B cell (primary cell): Measurements from ENCODE around the gene AFF3. TPM values are rescaled to one million over a fixed set of nuclear protein-coding genes. Genes with fewer than 3 reads are reported as not detected.
A peak's percentile ranks its signal among the peaks of the same experiment; 100 is the strongest.

Experiments
- ATAC-seq: fragments of 200-7000 bp; cut with Tn5 transposase; one replicate; pipeline ENCODE4 v1.10.0; 2021; ENCODE audit warnings: low read depth, mild to moderate bottlenecking, moderate number of reproducible peaks, moderate library complexity
- CTCF ChIA-PET: fragments of 350-600 bp; sonication (Branson Sonifier 250); formaldehyde crosslinking; loops from one replicate; lab custom pipeline; 2021; ENCODE audit warnings: antibody characterized with exemption, inconsistent platforms; lab: Charles Lee
- POLR2A ChIA-PET: fragments of 350-600 bp; sonication (Branson Sonifier 250); formaldehyde crosslinking; loops from one replicate; lab custom pipeline; 2021; ENCODE audit warnings: antibody characterized with exemption; lab: Charles Lee
- DNase-seq: peaks from one replicate; pipeline ENCODE4 v3.0.0; 2013
- H2AFZ ChIP-seq: 2 replicates; pipeline ENCODE4 v1.6.1; 2012; ENCODE audit warnings: mild to moderate bottlenecking, low read depth, low read length; ENCODE audit not compliant: insufficient read depth, poor library complexity, severe bottlenecking
- H3K27ac ChIP-seq, 2 donors: 1 replicate in 1 of 2; 2 replicates in 1 of 2; pipeline ENCODE4 v1.5.1; 2012 to 2013; ENCODE audit warnings: low read length in 2 of 2, mild to moderate bottlenecking in 2 of 2, moderate library complexity in 1 of 2
- H3K27me3 ChIP-seq, 4 experiments: fragments of 200-600 bp in 1 of 4; sonication (generic) in 1 of 4; replicated peaks in 1 of 4; 1 replicate in 2 of 4; 2 replicates in 2 of 4; pipeline versions ENCODE4 v1.6.1 to v1.7.0; 2013 to 2016; ENCODE audit warnings: low read length in 3 of 4, mild to moderate bottlenecking in 2 of 4, mixed read lengths in 1 of 4, moderate library complexity in 1 of 4; ENCODE audit not compliant: insufficient read depth in 4 of 4, control insufficient read depth in 3 of 4; ENCODE audit errors: control extremely low read depth in 1 of 4
- H3K36me3 ChIP-seq, 2 experiments: replicated peaks in 1 of 2; 1 replicate in 1 of 2; 2 replicates in 1 of 2; pipeline versions ENCODE4 v1.6.1 to v1.7.1; 2013; ENCODE audit warnings: low read length in 1 of 2; ENCODE audit not compliant: insufficient read depth in 2 of 2, control insufficient read depth in 1 of 2; ENCODE audit errors: control extremely low read depth in 1 of 2, extremely low read depth in 1 of 2
- H3K4me1 ChIP-seq, 2 donors: fragments of 200-600 bp in 1 of 2; sonication (generic) in 1 of 2; 1 replicate in 1 of 2; 2 replicates in 1 of 2; pipeline versions ENCODE4 v1.5.1 to v1.6.1; 2013 to 2017; ENCODE audit warnings: low read length in 2 of 2; ENCODE audit not compliant: control insufficient read depth in 2 of 2, insufficient read depth in 2 of 2
- H3K4me2 ChIP-seq: replicated peaks from 2 replicates; pipeline ENCODE3; 2012; ENCODE audit warnings: mild to moderate bottlenecking, low read depth, low read length; ENCODE audit not compliant: poor library complexity, severe bottlenecking
- H3K4me3 ChIP-seq, 5 experiments: fragments of 200-600 bp in 1 of 5; sonication (generic) in 1 of 5; 1 replicate in 3 of 5; 2 replicates in 2 of 5; pipeline versions ENCODE4 v1.5.1 to v1.7.0; 2011 to 2016; ENCODE audit warnings: low read length in 4 of 5, mild to moderate bottlenecking in 4 of 5, low read depth in 2 of 5, control low read depth in 1 of 5, moderate library complexity in 1 of 5; ENCODE audit not compliant: insufficient read depth in 1 of 5; ENCODE audit errors: control extremely low read depth in 1 of 5, extremely low read depth in 1 of 5
- H3K79me2 ChIP-seq: fragments of 200-600 bp; sonication (generic); one replicate; pipeline ENCODE4 v1.6.0; 2016; ENCODE audit warnings: low read length; ENCODE audit not compliant: control insufficient read depth, insufficient read depth
- H3K9ac ChIP-seq: fragments of 200-600 bp; sonication (generic); 2 replicates; pipeline ENCODE4 v1.6.1; 2017; ENCODE audit warnings: mild to moderate bottlenecking, low read length, moderate library complexity
- H3K9me3 ChIP-seq, 3 donors: one replicate each; pipeline versions ENCODE4 v1.6.1 to v1.7.1; 2013; ENCODE audit warnings: low read length in 2 of 3; ENCODE audit not compliant: control insufficient read depth in 2 of 3, insufficient read depth in 1 of 3; ENCODE audit errors: control extremely low read depth in 1 of 3
- H4K20me1 ChIP-seq: 2 replicates; pipeline ENCODE4 v1.6.0; 2012; ENCODE audit warnings: mild to moderate bottlenecking, low read length; ENCODE audit not compliant: insufficient read depth, control insufficient read depth, poor library complexity, severe bottlenecking
- H3K27ac Mint-ChIP-seq: one replicate; pipeline ENCODE4 v1.8.0; 2021; ENCODE audit warnings: mixed read lengths
- H3K27me3 Mint-ChIP-seq: one replicate; pipeline ENCODE4 v1.8.0; 2021; ENCODE audit warnings: mixed read lengths
- H3K4me1 Mint-ChIP-seq: one replicate; pipeline ENCODE4 v1.8.0; 2021; ENCODE audit warnings: mixed read lengths
- H3K4me3 Mint-ChIP-seq: one replicate; pipeline ENCODE4 v1.8.0; 2021; ENCODE audit warnings: mixed read lengths
- H3K9me3 Mint-ChIP-seq: one replicate; pipeline ENCODE4 v1.8.0; 2022; ENCODE audit warnings: mixed read lengths; ENCODE audit not compliant: insufficient read depth
- EZH2 ChIP-seq: IDR thresholded peaks from 2 replicates; pipeline ENCODE4 v1.6.1; 2012; ENCODE audit warnings: borderline replicate concordance, low read depth, mild to moderate bottlenecking, moderate library complexity, low read length; ENCODE audit not compliant: insufficient read depth, poor library complexity, severe bottlenecking
- WGBS: methylation state at CpG from one replicate; pipeline ENCODE4 v1.1.5; 2013; ENCODE audit warnings: missing lambda C conversion rate; ENCODE audit not compliant: insufficient coverage; 5-methylcytosine and 5-hydroxymethylcytosine counted together
- intact Hi-C: fragments of 100-400 bp; cut with micrococcal nuclease; formaldehyde crosslinking; loops from one replicate; pipeline ENCODE4 v1.10.0; 2022
- polyA plus RNA-seq: library from polyadenylated mRNA; depleted of rRNA; stranded (reverse); fragments of >200 nt; gene quantifications from 2 replicates; pipeline ENCODE4 v1.2.3, GENCODE V29; 2012
- total RNA-seq, 2 donors: library from RNA; stranded (reverse); fragments of 120-200 nt in 1 of 2; gene quantifications; 1 replicate in 1 of 2; 2 replicates in 1 of 2; pipeline versions ENCODE4 v1.2.3 to v1.2.4, GENCODE V29; 2013 to 2022
- TF ChIP-seq, protein P1 (sequence below): fragments of 200-600 bp; IDR thresholded peaks from one replicate; pipeline ENCODE4 v1.8.0; 2022; ENCODE audit warnings: antibody characterized with exemption, mild to moderate bottlenecking

AFF3 gene
- total and polyA plus RNA-seq, 2 donors (not counting 1 experiment from before 2014, with no cell fraction given): 117 to 830 TPM

DNA sequence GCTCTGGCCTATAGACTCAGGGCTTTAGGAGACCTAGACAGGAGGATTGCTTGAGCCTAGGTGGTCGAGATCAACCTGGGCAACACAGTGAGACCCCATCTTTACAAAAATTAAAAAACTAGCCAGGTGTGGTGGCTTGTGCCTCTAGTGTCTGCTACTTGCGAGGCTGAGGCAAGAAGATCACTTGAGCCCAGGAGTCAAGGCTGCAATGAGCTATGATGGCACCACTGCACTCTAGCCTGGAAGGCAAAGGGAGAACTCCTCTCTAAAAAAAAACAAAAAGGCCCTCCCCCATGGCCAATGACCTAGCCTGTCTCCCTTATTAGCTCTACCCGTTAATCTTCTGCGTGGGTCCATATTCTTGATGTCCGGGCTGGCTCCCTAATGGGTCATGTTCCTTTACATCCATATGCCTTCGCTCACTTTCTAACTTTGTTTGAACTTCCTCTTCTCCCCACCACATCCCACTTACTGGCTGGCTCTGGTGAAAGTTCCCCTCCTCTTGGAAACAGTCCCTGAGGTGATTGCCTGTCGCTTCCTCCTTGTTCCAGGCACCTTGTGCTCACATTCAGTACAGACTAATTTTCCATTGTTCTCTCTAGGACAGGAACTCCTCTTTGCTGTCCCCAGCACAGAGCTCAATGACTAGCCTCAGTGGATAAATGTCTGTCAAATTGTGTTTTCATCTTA is 103.0 kb downstream of the AFF3 start:
- Histone ChIP-seq H3K4me3 (no peak overlapping the region), H3K4me2 (no peak overlapping the region), H3K36me3 (peaks cover 7 to 46% of the 10 kb centered on the region in 2 experiments), H3K4me1 (peaks cover 9 to 17% of the 10 kb centered on the region in 2 donors), H3K27ac (peak overlapping the region in 1 of 2 donors; percentile 5), H3K27me3 (no peaks in the 10 kb centered on the region), H2AFZ (no peak overlapping the region), H3K79me2 (peaks cover 94% of the 10 kb centered on the region), H3K9me3 (no peaks in the 10 kb centered on the region), H4K20me1 (peaks cover 90% of the 10 kb centered on the region), H3K9ac (no peak overlapping the region)
- ChIA-PET CTCF (no interaction called here), POLR2A (no interaction called here)
- no peak overlapping the region for H3K4me3 Mint-ChIP-seq
- no peaks in the 10 kb centered on the region for H3K9me3 Mint-ChIP-seq
- ATAC-seq: no peak
- DNase-seq: no peak
- TF ChIP-seq, protein P1, sequence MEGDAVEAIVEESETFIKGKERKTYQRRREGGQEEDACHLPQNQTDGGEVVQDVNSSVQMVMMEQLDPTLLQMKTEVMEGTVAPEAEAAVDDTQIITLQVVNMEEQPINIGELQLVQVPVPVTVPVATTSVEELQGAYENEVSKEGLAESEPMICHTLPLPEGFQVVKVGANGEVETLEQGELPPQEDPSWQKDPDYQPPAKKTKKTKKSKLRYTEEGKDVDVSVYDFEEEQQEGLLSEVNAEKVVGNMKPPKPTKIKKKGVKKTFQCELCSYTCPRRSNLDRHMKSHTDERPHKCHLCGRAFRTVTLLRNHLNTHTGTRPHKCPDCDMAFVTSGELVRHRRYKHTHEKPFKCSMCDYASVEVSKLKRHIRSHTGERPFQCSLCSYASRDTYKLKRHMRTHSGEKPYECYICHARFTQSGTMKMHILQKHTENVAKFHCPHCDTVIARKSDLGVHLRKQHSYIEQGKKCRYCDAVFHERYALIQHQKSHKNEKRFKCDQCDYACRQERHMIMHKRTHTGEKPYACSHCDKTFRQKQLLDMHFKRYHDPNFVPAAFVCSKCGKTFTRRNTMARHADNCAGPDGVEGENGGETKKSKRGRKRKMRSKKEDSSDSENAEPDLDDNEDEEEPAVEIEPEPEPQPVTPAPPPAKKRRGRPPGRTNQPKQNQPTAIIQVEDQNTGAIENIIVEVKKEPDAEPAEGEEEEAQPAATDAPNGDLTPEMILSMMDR: no peak
- no peak for TF ChIP-seq EZH2
- peaks cover 70% of the 10 kb centered on the region for H3K4me1 Mint-ChIP-seq
- H3K27ac Mint-ChIP-seq: no peak overlapping the region
- WGBS: 89% methylated on average over 7 of the region's 7 CpGs
- intact Hi-C loops: no loop called here
- no peaks in the 10 kb centered on the region for H3K27me3 Mint-ChIP-seq

DNA sequence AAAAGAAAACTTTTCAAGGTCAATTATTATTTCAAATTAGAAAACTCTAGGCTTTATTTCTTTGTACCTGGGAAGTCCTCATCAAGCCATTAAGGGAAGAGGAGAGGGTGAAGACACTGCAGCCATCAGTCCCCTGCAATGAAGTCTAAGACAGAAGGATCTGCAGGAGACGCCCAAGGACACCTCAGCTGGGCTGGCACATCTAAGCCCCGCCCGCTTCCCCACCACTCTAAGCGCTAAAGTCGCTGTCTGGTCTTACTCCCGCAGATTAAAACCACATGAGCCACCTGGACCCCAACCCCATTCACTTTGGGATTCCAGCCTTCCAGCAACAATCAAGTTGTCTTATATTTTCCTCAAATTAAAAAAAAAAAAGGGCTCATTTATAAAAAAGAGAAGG is 104.4 kb downstream of the AFF3 start:
- Histone ChIP-seq H3K4me2 (no peak overlapping the region), H3K36me3 (peaks cover 7 to 32% of the 10 kb centered on the region in 2 experiments), H3K27ac (no peak overlapping the region), H3K4me1 (peaks cover 4 to 14% of the 10 kb centered on the region in 2 donors), H2AFZ (no peak overlapping the region), H4K20me1 (peaks cover 91% of the 10 kb centered on the region), H3K27me3 (no peaks in the 10 kb centered on the region), H3K79me2 (peaks cover 91% of the 10 kb centered on the region), H3K9ac (no peak overlapping the region), H3K9me3 (no peaks in the 10 kb centered on the region), H3K4me3 (no peak overlapping the region)
- TF ChIP-seq, protein P1: no peak
- TF ChIP-seq EZH2: no peak
- H3K27me3 Mint-ChIP-seq: no peaks in the 10 kb centered on the region
- H3K4me1 Mint-ChIP-seq: peaks cover 63% of the 10 kb centered on the region
- H3K4me3 Mint-ChIP-seq: no peak overlapping the region
- H3K27ac Mint-ChIP-seq: no peak overlapping the region
- DNase-seq (no peak), ATAC-seq (no peak)
- ChIA-PET CTCF (no interaction called here), POLR2A (no interaction called here)
- intact Hi-C loops: no loop called here
- WGBS: 76% methylated on average over 5 of the region's 6 CpGs
- no peaks in the 10 kb centered on the region for H3K9me3 Mint-ChIP-seq
